Heart right ventricle (tissue), 16 donors: ENCODE data around the gene FANCD2. TPM values are rescaled to one million over a fixed set of nuclear protein-coding genes. Genes with fewer than 3 reads are reported as not detected.

ENCODE experiments used
- ATAC-seq, 8 donors: fragments of 200-7000 bp; cut with Tn5 transposase; one replicate each; pipeline ENCODE4 v1.9.1; 2020; ENCODE audit warnings: mild to moderate bottlenecking in 8 of 8, moderate library complexity in 8 of 8, moderate number of reproducible peaks in 1 of 8
- DNase-seq, 2 donors: peaks; one replicate each; pipeline ENCODE4 v3.0.0-alpha.2; 2020
- H3K27ac ChIP-seq, 10 donors: fragments of 200-600 bp; sonication (generic) in 2 of 10; one replicate each; pipeline versions ENCODE4 v1.5.0 to v1.8.0; 2020 to 2022; ENCODE audit warnings: mild to moderate bottlenecking in 3 of 10
- H3K27me3 ChIP-seq, 7 donors: fragments of 200-600 bp; one replicate each; pipeline ENCODE4 v1.8.0; 2021 to 2022; ENCODE audit warnings: mild to moderate bottlenecking in 2 of 7
- H3K36me3 ChIP-seq, 9 donors: fragments of 200-600 bp; sonication (generic) in 1 of 9; one replicate each; pipeline versions ENCODE4 v1.5.0 to v1.8.0; 2020 to 2022; ENCODE audit warnings: mild to moderate bottlenecking in 2 of 9
- H3K4me1 ChIP-seq, 9 donors: fragments of 200-600 bp; sonication (generic) in 1 of 9; one replicate each; pipeline versions ENCODE4 v1.5.0 to v1.8.0; 2020 to 2022; ENCODE audit warnings: mild to moderate bottlenecking in 4 of 9
- H3K4me3 ChIP-seq, 10 donors: fragments of 200-600 bp; sonication (generic) in 2 of 10; one replicate each; pipeline versions ENCODE4 v1.5.0 to v1.8.0; 2020 to 2022; ENCODE audit warnings: mild to moderate bottlenecking in 7 of 10, moderate library complexity in 2 of 10
- H3K9me3 ChIP-seq, 11 donors: fragments of 200-600 bp in 10 of 11; sonication (generic) in 2 of 11; one replicate each; pipeline versions ENCODE4 v1.5.0 to v1.8.0; 2013 to 2022; ENCODE audit warnings: mild to moderate bottlenecking in 2 of 11, control low read depth in 1 of 11, moderate library complexity in 1 of 11
- WGBS, 2 donors: extraction: QIAGEN DNeasy Blood & Tissue Kit; methylation state at CpG; one replicate each; pipeline ENCODE4 v1.1.7; 2013; ENCODE audit warnings: inconsistent platforms in 1 of 2; 5-methylcytosine and 5-hydroxymethylcytosine counted together
- intact Hi-C, 10 donors: fragments of 100-400 bp; cut with DNase I; formaldehyde crosslinking; loops; one replicate each; pipeline versions ENCODE4 v1.11.1 to v1.14.2; 2022
- polyA plus RNA-seq, 2 donors: library from polyadenylated mRNA; stranded (reverse); fragments of 200-250 nt; gene quantifications; one replicate each; pipeline ENCODE4 v1.2.3, GENCODE V29; 2013
- total RNA-seq, 10 donors: library from RNA; stranded (reverse); fragmentation: NEBNext Ultra II Directional in 3 of 10; extraction: Animal tissue kit (Norgen Biotek cat#: 25700) in 3 of 10; gene quantifications; one replicate each; pipeline versions ENCODE4 v1.2.1 to v1.2.4, GENCODE V29; 2021 to 2023
- TF ChIP-seq, protein P1 (sequence below), 9 donors: fragments of 200-600 bp; sonication (generic) in 2 of 9; IDR thresholded peaks; one replicate each; pipeline versions ENCODE4 v1.5.0 to v1.8.0; 2021 to 2022; ENCODE audit warnings: antibody characterized with exemption in 9 of 9, mild to moderate bottlenecking in 5 of 9, moderate library complexity in 1 of 9
- donor health status: Arrhythmogenic right ventricular cardiomyopathy.
- donor health status: ischemic (EF 13 %, LVEDD 7.1; RV severe dilation, severe dysfunction).
- donor health status: healthy with polysubstance abuse.
- donor health status: DM: no; HTN: yes; CAD: no.
- donor health status: DM: no; HTN: no; CAD: no.
- donor health status: ischemic (EF 25% LVEDD 6.9; RV normal size, moderate dysfunction).
- donor health status: ischemic (EF 25% LVEDD 5.7; RV mildly dilated, moderate dysfunction).
- donor health status: healthy.
- donor health status: DM: yes; HTN: yes; CAD: no.
- donor health status: Ischemic cardiomyopathy.
- donor health status: ischemic (EF 35%, LVEDD 5.7; RV mildly dilated, moderate dysfunction).
- donor health status: nonischemic (EF 11% LVEDD 7.7; RV severe dilation, severe dysfunction).
- donor health status: DM: yes; HTN: yes; CAD: no.
- donor health status: PGD.
- donor health status: ischemic (EF 29% LVEDD 5.4; RV normal size, mild dysfunction).
- donor health status: nonischemic (EF 23%, LVEDD 6.1; RV moderate dilation, normal function).

Gene FANCD2
- total and polyA plus RNA-seq, 12 donors, result 0.35 to 3.2 (median 1.1) TPM

- TF ChIP-seq, protein P1, sequence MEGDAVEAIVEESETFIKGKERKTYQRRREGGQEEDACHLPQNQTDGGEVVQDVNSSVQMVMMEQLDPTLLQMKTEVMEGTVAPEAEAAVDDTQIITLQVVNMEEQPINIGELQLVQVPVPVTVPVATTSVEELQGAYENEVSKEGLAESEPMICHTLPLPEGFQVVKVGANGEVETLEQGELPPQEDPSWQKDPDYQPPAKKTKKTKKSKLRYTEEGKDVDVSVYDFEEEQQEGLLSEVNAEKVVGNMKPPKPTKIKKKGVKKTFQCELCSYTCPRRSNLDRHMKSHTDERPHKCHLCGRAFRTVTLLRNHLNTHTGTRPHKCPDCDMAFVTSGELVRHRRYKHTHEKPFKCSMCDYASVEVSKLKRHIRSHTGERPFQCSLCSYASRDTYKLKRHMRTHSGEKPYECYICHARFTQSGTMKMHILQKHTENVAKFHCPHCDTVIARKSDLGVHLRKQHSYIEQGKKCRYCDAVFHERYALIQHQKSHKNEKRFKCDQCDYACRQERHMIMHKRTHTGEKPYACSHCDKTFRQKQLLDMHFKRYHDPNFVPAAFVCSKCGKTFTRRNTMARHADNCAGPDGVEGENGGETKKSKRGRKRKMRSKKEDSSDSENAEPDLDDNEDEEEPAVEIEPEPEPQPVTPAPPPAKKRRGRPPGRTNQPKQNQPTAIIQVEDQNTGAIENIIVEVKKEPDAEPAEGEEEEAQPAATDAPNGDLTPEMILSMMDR (IDR thresholded peaks at IDR 0.05), result no peak
- no peaks in the 10 kb centered on the region for H3K36me3 ChIP-seq
- H3K9me3 ChIP-seq, result no peaks in the 10 kb centered on the region
- 81 to 88% methylated on average over 2 of the region's 2 CpGs for WGBS, 2 donors
- peaks cover 0 to 7% (median 5%) of the 10 kb centered on the region in 7 donors for H3K27me3 ChIP-seq
- ATAC-seq, result no peak
- no peaks in the 10 kb centered on the region for H3K4me1 ChIP-seq
- H3K4me3 ChIP-seq, result no peak overlapping the region
- intact Hi-C loops, result no loop called here
- no peak for DNase-seq
- H3K27ac ChIP-seq, result no peak overlapping the region
Observed at GRCh38 chr3:10106919-10107318, 80.7 kb downstream of the FANCD2 start.

- 60 to 68% methylated on average over 28 of the region's 28 CpGs for WGBS, 2 donors
- no peaks in the 10 kb centered on the region for H3K4me1 ChIP-seq
- DNase-seq, result no peak
- no peaks in the 10 kb centered on the region for H3K9me3 ChIP-seq
- H3K27me3 ChIP-seq, result peaks cover 0 to 7% (median 5%) of the 10 kb centered on the region in 7 donors
- no peaks in the 10 kb centered on the region for H3K36me3 ChIP-seq
- ATAC-seq, result no peak
- H3K27ac ChIP-seq, result no peak within 1 kb of the TSS
- intact Hi-C loops, result no loop called here
- no peak within 1 kb of the TSS for H3K4me3 ChIP-seq
- TF ChIP-seq, protein P1 (IDR thresholded peaks at IDR 0.05), result no peak
Observed at GRCh38 chr3:10108091-10108490, 81.9 kb downstream of the FANCD2 start, which contains the start of gene FANCD2OS. Gene FANCD2OS, minus strand, starts transcription at chr3:10108255. Its CDS starts 3,481 bp downstream, at chr3:10104774.

- peaks cover 0 to 26% (median 0%) of the 10 kb centered on the region in 9 donors for H3K36me3 ChIP-seq
- H3K4me3 ChIP-seq, result peak within 1 kb of the TSS; percentile 77 to 97 (median 84)
- ATAC-seq (peak; percentile 100), DNase-seq (peak; percentile 94 to 95)
- no peaks in the 10 kb centered on the region for H3K9me3 ChIP-seq
- TF ChIP-seq, protein P1 (IDR thresholded peaks at IDR 0.05), result no peak
- intact Hi-C loops, result loop anchor here in 3 of 10 donors (1.0 to 10.0 kb wide), 4 partner anchors 26 to 181 kb away; partner anchors contain the start of genes FANCD2 (in 2 of the 3), CRELD1 (in 1 of the 3) and VHL (in 1 of the 3)
- peak within 1 kb of the TSS in 9 of 10 donors; percentile 66 to 90 (median 83) for H3K27ac ChIP-seq
- WGBS, 2 donors, result 1% methylated on average over 54 of the region's 54 CpGs
- H3K4me1 ChIP-seq, result peaks cover 3 to 44% (median 31%) of the 10 kb centered on the region in 9 donors
- no peaks in the 10 kb centered on the region for H3K27me3 ChIP-seq
Observed at GRCh38 chr3:10115326-10116137, 89.3 kb downstream of the FANCD2 start, which contains the start of gene BRK1. Gene BRK1, plus strand, starts transcription at chr3:10115675. Its CDS starts 27 bp downstream, at chr3:10115702.

- Histone ChIP-seq H3K36me3 (peaks cover 0 to 32% (median 0%) of the 10 kb centered on the region in 9 donors), H3K4me1 (peaks cover 3 to 44% (median 31%) of the 10 kb centered on the region in 9 donors), H3K4me3 (peak overlapping the region; percentile 77 to 97 (median 84)), H3K27me3 (no peaks in the 10 kb centered on the region), H3K9me3 (no peaks in the 10 kb centered on the region), H3K27ac (peak overlapping the region in 9 of 10 donors; percentile 66 to 90 (median 83))
- DNase-seq, result no peak
- intact Hi-C loops, result loop anchor here in 3 of 10 donors (5.0 to 10.0 kb wide), 3 partner anchors 91 to 181 kb away; partner anchors contain the start of genes FANCD2 (in 2 of the 3) and CRELD1 (in 1 of the 3)
- ATAC-seq, result peak in 4 of 8 donors; percentile 4 to 25 (median 12)
- WGBS, 2 donors, result 1% methylated on average over 10 of the region's 10 CpGs
- TF ChIP-seq, protein P1 (IDR thresholded peaks at IDR 0.05), result no peak
Observed at GRCh38 chr3:10116138-10116460, 89.9 kb downstream of the FANCD2 start.
